Colonic mucosa (tissue), 4 donors: ENCODE results near the gene SLC7A5. TPM values are rescaled to one million over a fixed set of nuclear protein-coding genes. Genes with fewer than 3 reads are reported as not detected.

Experiments
- DNase-seq: peaks from one replicate; pipeline ENCODE4 v3.0.0-alpha.2; 2020
- H3K27ac ChIP-seq: fragments of 200-600 bp; one replicate; pipeline ENCODE4 v1.8.0; 2021
- H3K27me3 ChIP-seq: fragments of 200-600 bp; one replicate; pipeline ENCODE4 v1.8.0; 2021
- H3K36me3 ChIP-seq: fragments of 200-600 bp; one replicate; pipeline ENCODE4 v1.8.0; 2021
- H3K4me1 ChIP-seq: fragments of 200-600 bp; one replicate; pipeline ENCODE4 v1.8.0; 2021; ENCODE audit warnings: mild to moderate bottlenecking
- H3K4me3 ChIP-seq: fragments of 200-600 bp; one replicate; pipeline ENCODE4 v1.8.0; 2021
- H3K9ac ChIP-seq, 2 donors: one replicate each; pipeline ENCODE4 v1.7.0; 2013; ENCODE audit warnings: control low read depth in 2 of 2, low read depth in 2 of 2, low read length in 2 of 2
- H3K9me3 ChIP-seq: fragments of 200-600 bp; one replicate; pipeline ENCODE4 v1.8.0; 2021
- CTCF ChIP-seq: fragments of 200-600 bp; IDR thresholded peaks from one replicate; pipeline ENCODE4 v1.8.0; 2022; ENCODE audit warnings: antibody characterized with exemption, mild to moderate bottlenecking
- intact Hi-C: fragments of 100-400 bp; cut with DNase I; formaldehyde crosslinking; loops from one replicate; pipeline ENCODE4 v1.14.1; 2022
- total RNA-seq, 2 donors: library from RNA; stranded (reverse); fragmentation: NEBNext Ultra II Directional in 1 of 2; extraction: Animal tissue kit (Norgen Biotek cat#: 25700) in 1 of 2; gene quantifications; one replicate each; pipeline ENCODE4 v1.2.1, GENCODE V29; 2021
- donor health status: healthy.
- donor health status: DM: no; HTN: no; CAD: no.
- donor health status: DM: no; HTN: no; CAD: no.

Gene SLC7A5
- total RNA-seq, 2 donors from 2014 or later = 9.5 to 26.2 TPM

- intact Hi-C loops = no loop called here
- DNase-seq = no peak
- no peak overlapping the region for H3K9ac ChIP-seq
These were observed 68.8 kb downstream of the SLC7A5 start for GRCh38 chr16:87800497-87800896.

GRCh38 chr16:87795336-87795735, 74.0 kb downstream of the SLC7A5 start:
- no peak for DNase-seq
- intact Hi-C loops = no loop called here
- TF ChIP-seq CTCF = no peak
- Histone ChIP-seq H3K4me1 (no peaks in the 10 kb centered on the region), H3K27ac (no peak overlapping the region), H3K4me3 (no peak overlapping the region), H3K9ac (no peak overlapping the region), H3K27me3 (no peaks in the 10 kb centered on the region), H3K36me3 (no peaks in the 10 kb centered on the region), H3K9me3 (no peaks in the 10 kb centered on the region)

More at GRCh38 chr16:87800497-87800896, 68.8 kb downstream of the SLC7A5 start:
- Histone ChIP-seq H3K4me1 (no peaks in the 10 kb centered on the region), H3K9me3 (no peaks in the 10 kb centered on the region), H3K27ac (no peak overlapping the region), H3K4me3 (no peak overlapping the region), H3K36me3 (no peaks in the 10 kb centered on the region), H3K27me3 (no peaks in the 10 kb centered on the region)
- TF ChIP-seq CTCF = no peak

- H3K27ac ChIP-seq = no peak overlapping the region
- no peaks in the 10 kb centered on the region for H3K4me1 ChIP-seq
- no peaks in the 10 kb centered on the region for H3K36me3 ChIP-seq
- no peak overlapping the region for H3K9ac ChIP-seq
- H3K9me3 ChIP-seq = no peaks in the 10 kb centered on the region
- no peak for TF ChIP-seq CTCF
- DNase-seq = no peak
- H3K4me3 ChIP-seq = no peak overlapping the region
- intact Hi-C loops = no loop called here
- no peaks in the 10 kb centered on the region for H3K27me3 ChIP-seq
These were observed 74.7 kb downstream of the SLC7A5 start for GRCh38 chr16:87794485-87795078.

- Histone ChIP-seq H3K9me3 (no peaks in the 10 kb centered on the region), H3K27ac (no peak overlapping the region), H3K4me3 (no peak overlapping the region), H3K4me1 (no peaks in the 10 kb centered on the region), H3K36me3 (no peaks in the 10 kb centered on the region), H3K27me3 (no peaks in the 10 kb centered on the region), H3K9ac (no peak overlapping the region)
- intact Hi-C loops = no loop called here
- no peak for DNase-seq
- TF ChIP-seq CTCF = no peak
These were observed 77.1 kb downstream of the SLC7A5 start for GRCh38 chr16:87792205-87792565.

GRCh38 chr16:87791295-87792204, 77.8 kb downstream of the SLC7A5 start:
- no peaks in the 10 kb centered on the region for H3K9me3 ChIP-seq
- no peaks in the 10 kb centered on the region for H3K36me3 ChIP-seq
- intact Hi-C loops = no loop called here
- no peak overlapping the region for H3K4me3 ChIP-seq
- no peaks in the 10 kb centered on the region for H3K4me1 ChIP-seq
- no peak overlapping the region for H3K27ac ChIP-seq
- no peak overlapping the region for H3K9ac ChIP-seq
- no peak for TF ChIP-seq CTCF
- DNase-seq = no peak
- H3K27me3 ChIP-seq = no peaks in the 10 kb centered on the region
